HepG2 (cell line): ENCODE measurements around the gene IFIT2. TPM values are rescaled to one million over a fixed set of nuclear protein-coding genes. Genes with fewer than 3 reads are reported as not detected.

Source experiments
- ATAC-seq: fragments of 200-7000 bp; cut with Tn5 transposase; 3 replicates; pipeline ENCODE4 v1.9.1; 2020; ENCODE audit warnings: mild to moderate bottlenecking, moderate library complexity
- BruUV-seq: library from RNA; stranded (reverse); fragments of 400-500 nt; replicated peaks from 2 replicates; lab custom pipeline; 2021; lab: Mats Ljungman, UMichigan
- CTCF ChIA-PET: fragments of 300-600 bp; formaldehyde crosslinking; extraction: SDS; loops from one replicate; lab custom pipeline; 2021; ENCODE audit warnings: low total read pairs, inconsistent platforms, low intra/inter-chr PET ratio; lab: Yijun Ruan, JAX
- POLR2A ChIA-PET: fragments of 350-600 bp; sonication (Branson Sonifier 250); formaldehyde crosslinking; loops from one replicate; lab custom pipeline; 2020; ENCODE audit warnings: antibody characterized with exemption, inconsistent platforms; lab: Yijun Ruan, JAX
- DNase-seq: peaks from one replicate; pipeline ENCODE4 v3.0.0-alpha.2; 2015; ENCODE audit warnings: low spot score
- FAIRE-seq: peaks from 3 replicates; lab custom pipeline; 2011; peaks lifted over from hg19 to GRCh38; lab: Jason Lieb, UNC
- H2AFZ ChIP-seq: one replicate; pipeline ENCODE4 v1.6.1; 2011; ENCODE audit warnings: low read length, inconsistent platforms
- H3K27ac ChIP-seq: fragments of 300-600 bp; 3 replicates; pipeline ENCODE4 v1.8.0; 2011; ENCODE audit warnings: mixed run types, mild to moderate bottlenecking, mixed read lengths, low read length, inconsistent platforms; ENCODE audit not compliant: insufficient read depth; ENCODE audit errors: extremely low read length
- H3K27me3 ChIP-seq, 2 experiments: fragments of 200-600 bp in 1 of 2; 2 replicates in 1 of 2; 3 replicates in 1 of 2; pipeline versions ENCODE4 v1.6.0 to v1.8.0; 2011; ENCODE audit warnings: low read length in 2 of 2, mild to moderate bottlenecking in 2 of 2, moderate library complexity in 2 of 2, inconsistent platforms in 1 of 2; ENCODE audit not compliant: insufficient read depth in 2 of 2, control insufficient read depth in 1 of 2
- H3K36me3 ChIP-seq, 2 experiments: fragments of 200-600 bp in 1 of 2; replicated peaks in 1 of 2; 2 replicates in 1 of 2; 3 replicates in 1 of 2; pipeline versions ENCODE4 v1.5.1 to v1.8.0; 2011; ENCODE audit warnings: low read length in 2 of 2, inconsistent platforms in 1 of 2; ENCODE audit not compliant: insufficient read depth in 2 of 2, control insufficient read depth in 1 of 2
- H3K4me1 ChIP-seq: 2 replicates; pipeline ENCODE4 v1.5.1; 2012; ENCODE audit warnings: low read length, inconsistent platforms; ENCODE audit not compliant: insufficient read depth
- H3K4me2 ChIP-seq: 2 replicates; pipeline ENCODE4 v1.6.0; 2011; ENCODE audit warnings: low read depth, low read length, inconsistent platforms
- H3K4me3 ChIP-seq, 3 experiments: fragments of 200-600 bp in 1 of 3; sonication (generic), shearing (Covaris generic) in 1 of 3; replicated peaks in 1 of 3; 2 replicates each; pipeline ENCODE4 v1.5.1; 2011 to 2016; ENCODE audit warnings: low read length in 3 of 3, inconsistent platforms in 2 of 3, low read depth in 2 of 3, mild to moderate bottlenecking in 2 of 3, control low read depth in 1 of 3, mixed read lengths in 1 of 3; ENCODE audit not compliant: insufficient read depth in 1 of 3
- H3K79me2 ChIP-seq: one replicate; pipeline ENCODE4 v1.6.1; 2011; ENCODE audit warnings: low read length, inconsistent platforms; ENCODE audit not compliant: insufficient read depth
- H3K9ac ChIP-seq: 2 replicates; pipeline ENCODE4 v1.6.0; 2011; ENCODE audit warnings: mild to moderate bottlenecking, low read depth, low read length, inconsistent platforms; ENCODE audit not compliant: insufficient read depth
- H3K9me3 ChIP-seq: 2 replicates; pipeline ENCODE4 v1.5.1; 2012; ENCODE audit warnings: mild to moderate bottlenecking, low read length
- H4K20me1 ChIP-seq: 2 replicates; pipeline ENCODE4 v1.6.0; 2011; ENCODE audit warnings: inconsistent platforms, mild to moderate bottlenecking, low read length, moderate library complexity; ENCODE audit not compliant: insufficient read depth
- CEBPB ChIP-seq: IDR thresholded peaks from 2 replicates; pipeline ENCODE4 v1.6.1; 2011; ENCODE audit warnings: low read depth, low read length, improper control_type of control experiment, borderline replicate concordance
- NR2F6 ChIP-seq, 2 experiments: IDR thresholded peaks; 2 replicates each; pipeline ENCODE4 v1.6.1; 2016; ENCODE audit warnings: antibody characterized with exemption in 1 of 2, mild to moderate bottlenecking in 1 of 2
- RELA ChIP-seq: sonication (generic); formaldehyde crosslinking; IDR thresholded peaks from 2 replicates; pipeline ENCODE4 v1.4.0; 2020; ENCODE audit warnings: missing genetic modification reagents
- ZSCAN12 ChIP-seq: sonication (generic); formaldehyde crosslinking; IDR thresholded peaks from 2 replicates; pipeline ENCODE4 v1.9.0; 2021; ENCODE audit warnings: mild to moderate bottlenecking, missing genetic modification reagents
- ZSCAN9 ChIP-seq: IDR thresholded peaks from 2 replicates; pipeline ENCODE4 v1.6.1; 2016; ENCODE audit warnings: borderline replicate concordance
- WGBS: methylation state at CpG from one replicate; pipeline ENCODE4 v1.1.6; 2017; ENCODE audit warnings: low lambda C conversion rate; 5-methylcytosine and 5-hydroxymethylcytosine counted together
- in situ Hi-C: cut with HindIII; loops from 2 replicates; pipeline ENCODE4 v1.10.0; 2017; ENCODE audit warnings: low pct_unique_long_range_greater_than_20kb; ENCODE audit not compliant: extremely low pct_ligation_motif_present
- intact Hi-C: fragments of 100-400 bp; cut with micrococcal nuclease; formaldehyde crosslinking; loops from one replicate; pipeline ENCODE4 v1.10.0; 2022; ENCODE audit not compliant: unreplicated experiment
- polyA plus RNA-seq, 8 experiments: library from polyadenylated mRNA; depleted of rRNA in 3 of 8; stranded (reverse) in 7 of 8; unstranded in 1 of 8; fragments of >200 nt; fragmentation: Illumina TruSeq in 4 of 8; extraction: Trizol in 4 of 8; gene quantifications; 2 replicates each; pipeline versions ENCODE4 v1.2.1 to v1.2.3, GENCODE V29; 2011 to 2016; ENCODE audit warnings: low read depth in 4 of 8, missing spikeins in 1 of 8, mixed read lengths in 1 of 8; ENCODE audit not compliant: insufficient read depth in 1 of 8
- total RNA-seq, 5 experiments: library from RNA; depleted of rRNA; stranded (reverse); fragments of >200 nt; fragmentation: Illumina TruSeq; extraction: Trizol; gene quantifications; 2 replicates each; pipeline ENCODE4 v1.2.3, GENCODE V29; 2016; ENCODE audit warnings: low read depth in 1 of 5
- TF ChIP-seq, protein P1 (sequence below): sonication (generic); formaldehyde crosslinking; IDR thresholded peaks from 2 replicates; pipeline ENCODE4 v1.4.0; 2020; ENCODE audit warnings: missing genetic modification reagents
- TF ChIP-seq, protein P2 (sequence below): sonication (generic); formaldehyde crosslinking; IDR thresholded peaks from 2 replicates; pipeline ENCODE4 v1.9.0; 2021; ENCODE audit warnings: missing genetic modification reagents, borderline replicate concordance
- TF ChIP-seq, protein P3 (sequence below): sonication (generic); formaldehyde crosslinking; IDR thresholded peaks from 2 replicates; pipeline ENCODE4 v1.4.0; 2020; ENCODE audit warnings: missing genetic modification reagents

The IFIT2 gene
- total and polyA plus RNA-seq, 2 of the 13 experiments (the other 11 are each of a cell fraction or from before 2014, with no cell fraction given) = 0.04 to 0.15 TPM

DNA sequence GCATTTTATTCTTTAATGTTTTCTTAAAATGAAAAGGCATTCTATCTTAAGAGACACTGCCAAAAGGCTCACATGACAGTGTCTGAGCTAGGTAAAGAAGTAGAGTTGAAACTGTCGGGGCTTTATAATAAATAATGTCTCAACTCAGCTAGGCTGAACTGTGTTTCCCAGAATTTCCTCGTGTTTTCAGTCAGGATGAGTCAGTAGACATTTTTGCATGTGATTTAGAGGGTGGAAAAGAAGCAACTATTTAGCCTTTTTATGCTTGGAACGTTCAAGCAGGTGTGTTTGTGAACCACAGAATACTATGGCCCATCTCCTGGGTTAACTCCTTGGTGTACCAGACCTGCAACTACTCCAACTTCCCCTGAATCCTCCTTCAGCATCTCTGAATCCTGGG is 26.9 kb upstream of the IFIT2 start:
- intact Hi-C loops (no loop called here), in situ Hi-C loops (no loop called here)
- WGBS = 14% methylated on average over 3 of the region's 3 CpGs
- no peak overlapping the region for H3K9ac ChIP-seq
- BruUV-seq = no TSS peak
- CTCF ChIA-PET = no interaction called here
- TF ChIP-seq, protein P1, sequence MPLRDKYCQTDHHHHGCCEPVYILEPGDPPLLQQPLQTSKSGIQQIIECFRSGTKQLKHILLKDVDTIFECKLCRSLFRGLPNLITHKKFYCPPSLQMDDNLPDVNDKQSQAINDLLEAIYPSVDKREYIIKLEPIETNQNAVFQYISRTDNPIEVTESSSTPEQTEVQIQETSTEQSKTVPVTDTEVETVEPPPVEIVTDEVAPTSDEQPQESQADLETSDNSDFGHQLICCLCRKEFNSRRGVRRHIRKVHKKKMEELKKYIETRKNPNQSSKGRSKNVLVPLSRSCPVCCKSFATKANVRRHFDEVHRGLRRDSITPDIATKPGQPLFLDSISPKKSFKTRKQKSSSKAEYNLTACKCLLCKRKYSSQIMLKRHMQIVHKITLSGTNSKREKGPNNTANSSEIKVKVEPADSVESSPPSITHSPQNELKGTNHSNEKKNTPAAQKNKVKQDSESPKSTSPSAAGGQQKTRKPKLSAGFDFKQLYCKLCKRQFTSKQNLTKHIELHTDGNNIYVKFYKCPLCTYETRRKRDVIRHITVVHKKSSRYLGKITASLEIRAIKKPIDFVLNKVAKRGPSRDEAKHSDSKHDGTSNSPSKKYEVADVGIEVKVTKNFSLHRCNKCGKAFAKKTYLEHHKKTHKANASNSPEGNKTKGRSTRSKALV (CRISPR knock-in tag) = no peak
- H3K79me2 ChIP-seq = no peaks in the 10 kb centered on the region
- H2AFZ ChIP-seq = no peak overlapping the region
- FAIRE-seq (no peak), DNase-seq (no peak), ATAC-seq (no peak)
- H4K20me1 ChIP-seq = no peaks in the 10 kb centered on the region
- no peaks in the 10 kb centered on the region; a peak in 1 of 5 replicates for H3K27me3 ChIP-seq
- no peaks in the 10 kb centered on the region for H3K36me3 ChIP-seq
- no peak overlapping the region for H3K27ac ChIP-seq
- no peak overlapping the region for H3K4me2 ChIP-seq
- no peaks in the 10 kb centered on the region for H3K9me3 ChIP-seq
- POLR2A ChIA-PET = no interaction called here
- no peak overlapping the region for H3K4me3 ChIP-seq
- peaks cover 32% of the 10 kb centered on the region for H3K4me1 ChIP-seq

DNA sequence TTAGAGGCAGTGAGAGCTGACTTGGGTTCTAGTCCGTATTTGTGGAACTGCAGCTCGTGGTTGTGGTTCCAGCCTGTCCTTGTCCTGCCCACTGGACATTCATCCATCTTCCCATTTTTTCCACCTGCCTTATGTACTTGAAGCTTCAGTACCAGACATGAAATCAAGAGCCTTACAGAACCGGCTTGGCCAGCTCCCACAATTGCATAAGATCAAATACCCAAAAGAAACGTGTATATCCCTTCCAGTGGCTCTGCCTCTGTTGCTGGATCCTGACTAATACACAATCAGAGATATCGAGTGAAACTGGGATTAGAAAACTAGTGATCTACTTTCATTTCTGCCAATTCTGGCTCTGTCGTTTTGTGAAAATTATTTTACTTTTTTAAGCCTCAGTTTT is 26.5 kb upstream of the IFIT2 start:
- CTCF ChIA-PET = no interaction called here
- H3K9ac ChIP-seq = no peak overlapping the region
- no peak overlapping the region for H2AFZ ChIP-seq
- H3K36me3 ChIP-seq = no peaks in the 10 kb centered on the region
- FAIRE-seq (no peak), DNase-seq (no peak), ATAC-seq (no peak)
- no peak overlapping the region for H3K4me2 ChIP-seq
- in situ Hi-C loops (no loop called here), intact Hi-C loops (no loop called here)
- BruUV-seq = no TSS peak
- no peaks in the 10 kb centered on the region for H3K9me3 ChIP-seq
- H3K27ac ChIP-seq = no peak overlapping the region
- H4K20me1 ChIP-seq = no peaks in the 10 kb centered on the region
- no peak overlapping the region for H3K4me3 ChIP-seq
- WGBS = 35% methylated on average over 5 of the region's 6 CpGs
- no peaks in the 10 kb centered on the region for H3K79me2 ChIP-seq
- no peaks in the 10 kb centered on the region; a peak in 1 of 5 replicates for H3K27me3 ChIP-seq
- H3K4me1 ChIP-seq = peaks cover 27% of the 10 kb centered on the region
- POLR2A ChIA-PET = no interaction called here
- TF ChIP-seq ZSCAN12 (CRISPR knock-in tag) (no peak), ZSCAN9 (CRISPR knock-in tag) (no peak), NR2F6 (IDR thresholded peaks at IDR 0.05) (no peak), NR2F6 (CRISPR knock-in tag; IDR thresholded peaks at IDR 0.05) (no peak), CEBPB (no peak), RELA (CRISPR knock-in tag) (no peak)
- TF ChIP-seq, protein P2, sequence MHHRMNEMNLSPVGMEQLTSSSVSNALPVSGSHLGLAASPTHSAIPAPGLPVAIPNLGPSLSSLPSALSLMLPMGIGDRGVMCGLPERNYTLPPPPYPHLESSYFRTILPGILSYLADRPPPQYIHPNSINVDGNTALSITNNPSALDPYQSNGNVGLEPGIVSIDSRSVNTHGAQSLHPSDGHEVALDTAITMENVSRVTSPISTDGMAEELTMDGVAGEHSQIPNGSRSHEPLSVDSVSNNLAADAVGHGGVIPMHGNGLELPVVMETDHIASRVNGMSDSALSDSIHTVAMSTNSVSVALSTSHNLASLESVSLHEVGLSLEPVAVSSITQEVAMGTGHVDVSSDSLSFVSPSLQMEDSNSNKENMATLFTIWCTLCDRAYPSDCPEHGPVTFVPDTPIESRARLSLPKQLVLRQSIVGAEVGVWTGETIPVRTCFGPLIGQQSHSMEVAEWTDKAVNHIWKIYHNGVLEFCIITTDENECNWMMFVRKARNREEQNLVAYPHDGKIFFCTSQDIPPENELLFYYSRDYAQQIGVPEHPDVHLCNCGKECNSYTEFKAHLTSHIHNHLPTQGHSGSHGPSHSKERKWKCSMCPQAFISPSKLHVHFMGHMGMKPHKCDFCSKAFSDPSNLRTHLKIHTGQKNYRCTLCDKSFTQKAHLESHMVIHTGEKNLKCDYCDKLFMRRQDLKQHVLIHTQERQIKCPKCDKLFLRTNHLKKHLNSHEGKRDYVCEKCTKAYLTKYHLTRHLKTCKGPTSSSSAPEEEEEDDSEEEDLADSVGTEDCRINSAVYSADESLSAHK (CRISPR knock-in tag) = no peak
- TF ChIP-seq, protein P3, sequence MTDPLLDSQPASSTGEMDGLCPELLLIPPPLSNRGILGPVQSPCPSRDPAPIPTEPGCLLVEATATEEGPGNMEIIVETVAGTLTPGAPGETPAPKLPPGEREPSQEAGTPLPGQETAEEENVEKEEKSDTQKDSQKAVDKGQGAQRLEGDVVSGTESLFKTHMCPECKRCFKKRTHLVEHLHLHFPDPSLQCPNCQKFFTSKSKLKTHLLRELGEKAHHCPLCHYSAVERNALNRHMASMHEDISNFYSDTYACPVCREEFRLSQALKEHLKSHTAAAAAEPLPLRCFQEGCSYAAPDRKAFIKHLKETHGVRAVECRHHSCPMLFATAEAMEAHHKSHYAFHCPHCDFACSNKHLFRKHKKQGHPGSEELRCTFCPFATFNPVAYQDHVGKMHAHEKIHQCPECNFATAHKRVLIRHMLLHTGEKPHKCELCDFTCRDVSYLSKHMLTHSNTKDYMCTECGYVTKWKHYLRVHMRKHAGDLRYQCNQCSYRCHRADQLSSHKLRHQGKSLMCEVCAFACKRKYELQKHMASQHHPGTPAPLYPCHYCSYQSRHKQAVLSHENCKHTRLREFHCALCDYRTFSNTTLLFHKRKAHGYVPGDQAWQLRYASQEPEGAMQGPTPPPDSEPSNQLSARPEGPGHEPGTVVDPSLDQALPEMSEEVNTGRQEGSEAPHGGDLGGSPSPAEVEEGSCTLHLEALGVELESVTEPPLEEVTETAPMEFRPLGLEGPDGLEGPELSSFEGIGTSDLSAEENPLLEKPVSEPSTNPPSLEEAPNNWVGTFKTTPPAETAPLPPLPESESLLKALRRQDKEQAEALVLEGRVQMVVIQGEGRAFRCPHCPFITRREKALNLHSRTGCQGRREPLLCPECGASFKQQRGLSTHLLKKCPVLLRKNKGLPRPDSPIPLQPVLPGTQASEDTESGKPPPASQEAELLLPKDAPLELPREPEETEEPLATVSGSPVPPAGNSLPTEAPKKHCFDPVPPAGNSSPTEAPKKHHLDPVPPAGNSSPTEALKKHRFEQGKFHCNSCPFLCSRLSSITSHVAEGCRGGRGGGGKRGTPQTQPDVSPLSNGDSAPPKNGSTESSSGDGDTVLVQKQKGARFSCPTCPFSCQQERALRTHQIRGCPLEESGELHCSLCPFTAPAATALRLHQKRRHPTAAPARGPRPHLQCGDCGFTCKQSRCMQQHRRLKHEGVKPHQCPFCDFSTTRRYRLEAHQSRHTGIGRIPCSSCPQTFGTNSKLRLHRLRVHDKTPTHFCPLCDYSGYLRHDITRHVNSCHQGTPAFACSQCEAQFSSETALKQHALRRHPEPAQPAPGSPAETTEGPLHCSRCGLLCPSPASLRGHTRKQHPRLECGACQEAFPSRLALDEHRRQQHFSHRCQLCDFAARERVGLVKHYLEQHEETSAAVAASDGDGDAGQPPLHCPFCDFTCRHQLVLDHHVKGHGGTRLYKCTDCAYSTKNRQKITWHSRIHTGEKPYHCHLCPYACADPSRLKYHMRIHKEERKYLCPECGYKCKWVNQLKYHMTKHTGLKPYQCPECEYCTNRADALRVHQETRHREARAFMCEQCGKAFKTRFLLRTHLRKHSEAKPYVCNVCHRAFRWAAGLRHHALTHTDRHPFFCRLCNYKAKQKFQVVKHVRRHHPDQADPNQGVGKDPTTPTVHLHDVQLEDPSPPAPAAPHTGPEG = no peak
